Measurements from ENCODE around the gene LRRC72. TPM values are rescaled to one million over a fixed set of nuclear protein-coding genes. Genes with fewer than 3 reads are reported as not detected.

The LRRC72 gene
- total and polyA plus RNA-seq, 10 of the 15 experiments (the other 5 are each of a cell fraction or from before 2014, with no cell fraction given), result not detected

DNA sequence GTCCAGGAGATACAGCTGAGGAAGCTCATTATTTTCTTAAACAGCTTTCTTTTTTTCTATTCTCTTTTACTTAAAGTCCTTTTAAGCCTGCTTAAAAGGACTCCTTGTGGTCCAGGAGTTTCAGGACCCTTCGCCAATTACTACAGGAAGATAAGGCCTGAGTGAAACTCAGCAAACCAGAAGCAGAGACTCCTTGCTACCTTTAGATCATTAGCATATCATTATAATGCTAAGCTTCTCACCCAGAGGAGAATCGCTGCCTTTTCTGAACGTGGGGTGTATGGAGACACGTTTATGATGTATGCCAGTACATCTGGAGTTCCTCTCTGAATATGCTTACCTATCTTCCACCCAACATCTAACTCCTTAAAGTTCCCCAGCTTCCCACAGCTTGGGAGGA is 71.4 kb downstream of the LRRC72 start (continued):
- TF ChIP-seq CBX3 (IDR thresholded peaks at IDR 0.05; ENCODE audit: borderline replicate concordance, low read depth), result no peak
- TF ChIP-seq RAD51 (IDR thresholded peaks at IDR 0.05), result no peak
- TF ChIP-seq NBN (IDR thresholded peaks at IDR 0.05), result no peak
- TF ChIP-seq SMAD5 (IDR thresholded peaks at IDR 0.05; ENCODE audit: low read depth), result no peak
- no peak for TF ChIP-seq TCF3 (IDR thresholded peaks at IDR 0.05; ENCODE audit: borderline replicate concordance, insufficient read depth, low read depth, low read length)
- TF ChIP-seq BCL11A (IDR thresholded peaks at IDR 0.05; ENCODE audit: low read depth, low read length), result no peak
- no peak for TF ChIP-seq ESRRA (IDR thresholded peaks at IDR 0.05; ENCODE audit: low read length)
- TF ChIP-seq RFX5 (IDR thresholded peaks at IDR 0.05; ENCODE audit: low read depth, low read length), result no peak

DNA sequence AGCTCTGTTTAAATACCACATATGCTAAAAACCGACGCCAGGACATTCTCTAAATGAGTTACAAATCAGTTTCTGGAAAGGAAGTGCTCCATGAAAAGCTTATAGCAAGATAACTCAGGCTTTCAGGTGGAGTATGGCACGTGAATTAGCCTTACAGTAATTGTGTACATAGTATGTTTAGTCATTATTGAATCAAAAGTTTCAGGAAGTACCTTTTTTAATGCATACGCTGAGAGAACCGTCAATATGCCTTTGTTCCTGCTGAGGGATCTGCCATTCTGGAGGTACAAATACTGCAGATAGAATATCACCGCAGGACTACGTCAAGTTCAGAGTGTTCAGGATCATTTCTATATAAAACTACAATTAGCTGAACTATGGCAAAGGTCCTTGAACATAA is 73.2 kb downstream of the LRRC72 start:
- Histone ChIP-seq H3K4me3 (no peak overlapping the region), H3K9ac (ENCODE audit: control insufficient read depth, insufficient read depth, low read length) (no peak overlapping the region), H3K4me1 (ENCODE audit: control insufficient read depth, insufficient read depth, low read length) (no peaks in the 10 kb centered on the region), H4K20me1 (ENCODE audit: control insufficient read depth, insufficient read depth) (no peaks in the 10 kb centered on the region), H3K27me3 (replicated peaks in 1 of 2; ENCODE audit: control insufficient read depth in 2 of 2, insufficient read depth in 2 of 2, low read length in 1 of 2) (no peaks in the 10 kb centered on the region; a peak in 1 of 4 replicates), H3K4me2 (ENCODE audit: control insufficient read depth, insufficient read depth) (no peak overlapping the region), H2AFZ (ENCODE audit: control insufficient read depth, low read depth, low read length) (no peak overlapping the region), H3K36me3 (ENCODE audit: control insufficient read depth in 2 of 2, insufficient read depth in 2 of 2, low read length in 1 of 2) (no peaks in the 10 kb centered on the region), H3K27ac (ENCODE audit: control insufficient read depth, insufficient read depth) (no peak overlapping the region), H3K9me3 (replicated peaks; ENCODE audit: control insufficient read depth, insufficient read depth, low read length) (no peaks in the 10 kb centered on the region), H3K79me2 (ENCODE audit: control insufficient read depth, insufficient read depth, low read length) (no peaks in the 10 kb centered on the region)
- ChIA-PET RAD21 (ENCODE audit: unreplicated experiment) (no interaction called here), CTCF (interaction anchor here (1.9 kb wide), 1 partner anchor 35 kb away, joined by 6 read pairs; no protein-coding TSS in a partner anchor), SMC1A (ENCODE audit: uncharacterized antibody, unreplicated experiment) (no interaction called here), POLR2A (no interaction called here)
- ATAC-seq (no peak), DNase-seq (ENCODE audit: low read depth, low spot score) (no peak), FAIRE-seq (no peak)
- no TSS peak for BruUV-seq (replicated peaks)
- in situ Hi-C loops (cut with MboI) (no loop called here), intact Hi-C loops (cut with micrococcal nuclease; ENCODE audit: unreplicated experiment) (loop anchor here (5.0 kb wide), 1 partner anchor 317 kb away; no protein-coding TSS in a partner anchor)
- 42% methylated on average over 7 of the region's 7 CpGs for WGBS (ENCODE audit: insufficient coverage, insufficient replicate concordance, low lambda C conversion rate, missing lambda C conversion rate)
- no peak for TF ChIP-seq NR2C1 (IDR thresholded peaks at IDR 0.05)
- no peak for TF ChIP-seq RFX5 (IDR thresholded peaks at IDR 0.05; ENCODE audit: low read depth, low read length)
- TF ChIP-seq, protein P1, sequence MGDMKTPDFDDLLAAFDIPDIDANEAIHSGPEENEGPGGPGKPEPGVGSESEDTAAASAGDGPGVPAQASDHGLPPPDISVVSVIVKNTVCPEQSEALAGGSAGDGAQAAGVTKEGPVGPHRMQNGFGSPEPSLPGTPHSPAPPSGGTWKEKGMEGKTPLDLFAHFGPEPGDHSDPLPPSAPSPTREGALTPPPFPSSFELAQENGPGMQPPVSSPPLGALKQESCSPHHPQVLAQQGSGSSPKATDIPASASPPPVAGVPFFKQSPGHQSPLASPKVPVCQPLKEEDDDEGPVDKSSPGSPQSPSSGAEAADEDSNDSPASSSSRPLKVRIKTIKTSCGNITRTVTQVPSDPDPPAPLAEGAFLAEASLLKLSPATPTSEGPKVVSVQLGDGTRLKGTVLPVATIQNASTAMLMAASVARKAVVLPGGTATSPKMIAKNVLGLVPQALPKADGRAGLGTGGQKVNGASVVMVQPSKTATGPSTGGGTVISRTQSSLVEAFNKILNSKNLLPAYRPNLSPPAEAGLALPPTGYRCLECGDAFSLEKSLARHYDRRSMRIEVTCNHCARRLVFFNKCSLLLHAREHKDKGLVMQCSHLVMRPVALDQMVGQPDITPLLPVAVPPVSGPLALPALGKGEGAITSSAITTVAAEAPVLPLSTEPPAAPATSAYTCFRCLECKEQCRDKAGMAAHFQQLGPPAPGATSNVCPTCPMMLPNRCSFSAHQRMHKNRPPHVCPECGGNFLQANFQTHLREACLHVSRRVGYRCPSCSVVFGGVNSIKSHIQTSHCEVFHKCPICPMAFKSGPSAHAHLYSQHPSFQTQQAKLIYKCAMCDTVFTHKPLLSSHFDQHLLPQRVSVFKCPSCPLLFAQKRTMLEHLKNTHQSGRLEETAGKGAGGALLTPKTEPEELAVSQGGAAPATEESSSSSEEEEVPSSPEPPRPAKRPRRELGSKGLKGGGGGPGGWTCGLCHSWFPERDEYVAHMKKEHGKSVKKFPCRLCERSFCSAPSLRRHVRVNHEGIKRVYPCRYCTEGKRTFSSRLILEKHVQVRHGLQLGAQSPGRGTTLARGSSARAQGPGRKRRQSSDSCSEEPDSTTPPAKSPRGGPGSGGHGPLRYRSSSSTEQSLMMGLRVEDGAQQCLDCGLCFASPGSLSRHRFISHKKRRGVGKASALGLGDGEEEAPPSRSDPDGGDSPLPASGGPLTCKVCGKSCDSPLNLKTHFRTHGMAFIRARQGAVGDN (IDR thresholded peaks at IDR 0.05), result no peak
- TF ChIP-seq TCF7 (IDR thresholded peaks at IDR 0.05; ENCODE audit: borderline replicate concordance), result no peak
- TF ChIP-seq, protein P2, sequence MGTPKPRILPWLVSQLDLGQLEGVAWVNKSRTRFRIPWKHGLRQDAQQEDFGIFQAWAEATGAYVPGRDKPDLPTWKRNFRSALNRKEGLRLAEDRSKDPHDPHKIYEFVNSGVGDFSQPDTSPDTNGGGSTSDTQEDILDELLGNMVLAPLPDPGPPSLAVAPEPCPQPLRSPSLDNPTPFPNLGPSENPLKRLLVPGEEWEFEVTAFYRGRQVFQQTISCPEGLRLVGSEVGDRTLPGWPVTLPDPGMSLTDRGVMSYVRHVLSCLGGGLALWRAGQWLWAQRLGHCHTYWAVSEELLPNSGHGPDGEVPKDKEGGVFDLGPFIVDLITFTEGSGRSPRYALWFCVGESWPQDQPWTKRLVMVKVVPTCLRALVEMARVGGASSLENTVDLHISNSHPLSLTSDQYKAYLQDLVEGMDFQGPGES (IDR thresholded peaks at IDR 0.05), result no peak
- no peak for TF ChIP-seq YY1 (IDR thresholded peaks at IDR 0.05; ENCODE audit: low read depth, low read length)
- TF ChIP-seq NR2F1 (conservative IDR thresholded peaks at IDR 0.05), result no peak
- no peak for TF ChIP-seq NFXL1 (IDR thresholded peaks at IDR 0.05; ENCODE audit: borderline replicate concordance)
- no peak for TF ChIP-seq BACH1 (IDR thresholded peaks at IDR 0.05; ENCODE audit: borderline replicate concordance)
- TF ChIP-seq HDAC2 (IDR thresholded peaks at IDR 0.05), result no peak
- no peak for TF ChIP-seq PAX5 (IDR thresholded peaks at IDR 0.05; ENCODE audit: borderline replicate concordance, low read depth, low read length)
- no peak for TF ChIP-seq CHD2 (IDR thresholded peaks at IDR 0.05; ENCODE audit: borderline replicate concordance, low read depth, low read length)
- TF ChIP-seq HCFC1 (IDR thresholded peaks at IDR 0.05; ENCODE audit: low read length), result no peak
- no peak for TF ChIP-seq CBFB (IDR thresholded peaks at IDR 0.05; ENCODE audit: low read depth)
